H9 (cell line): ENCODE data around the gene AK5. TPM values are rescaled to one million over a fixed set of nuclear protein-coding genes. Genes with fewer than 3 reads are reported as not detected.

ENCODE experiments used
- DNase-seq: peaks from one replicate; pipeline ENCODE4 v3.0.0-alpha.2; 2017
- H2AFZ ChIP-seq: one replicate; pipeline ENCODE4 v1.6.1; 2013; ENCODE audit warnings: mild to moderate bottlenecking, low read length, control low read depth, moderate library complexity
- H2AK5ac ChIP-seq: 2 replicates; pipeline ENCODE4 v1.6.1; 2013; ENCODE audit warnings: low read length, control low read depth, mixed read lengths; ENCODE audit not compliant: insufficient read length
- H2BK120ac ChIP-seq: one replicate; pipeline ENCODE4 v1.6.1; 2013; ENCODE audit warnings: low read depth, mild to moderate bottlenecking, low read length, control low read depth, inconsistent platforms; ENCODE audit not compliant: poor library complexity, severe bottlenecking
- H2BK12ac ChIP-seq: 2 replicates; pipeline ENCODE4 v1.6.1; 2013; ENCODE audit warnings: low read length, control low read depth, mixed read lengths, low read depth; ENCODE audit not compliant: insufficient read length
- H2BK15ac ChIP-seq: 2 replicates; pipeline ENCODE4 v1.6.1; 2013; ENCODE audit warnings: low read depth, low read length, control low read depth
- H2BK20ac ChIP-seq: one replicate; pipeline ENCODE4 v1.6.1; 2013; ENCODE audit warnings: low read depth, mild to moderate bottlenecking, low read length, control low read depth, inconsistent platforms; ENCODE audit not compliant: poor library complexity, severe bottlenecking
- H2BK5ac ChIP-seq: 2 replicates; pipeline ENCODE4 v1.6.1; 2013; ENCODE audit warnings: low read length, control low read depth, mixed read lengths; ENCODE audit not compliant: insufficient read length
- H3K14ac ChIP-seq: 2 replicates; pipeline ENCODE4 v1.6.1; 2013; ENCODE audit warnings: low read length, control low read depth; ENCODE audit not compliant: insufficient read depth
- H3K18ac ChIP-seq: 2 replicates; pipeline ENCODE4 v1.6.1; 2013; ENCODE audit warnings: low read depth, mild to moderate bottlenecking, mixed read lengths, low read length, control low read depth; ENCODE audit not compliant: insufficient read length
- H3K23ac ChIP-seq: 2 replicates; pipeline ENCODE4 v1.6.1; 2013; ENCODE audit warnings: low read length, control low read depth, mixed read lengths, low read depth; ENCODE audit not compliant: insufficient read length
- H3K23me2 ChIP-seq: 2 replicates; pipeline ENCODE4 v1.6.1; 2013; ENCODE audit warnings: low read depth, mild to moderate bottlenecking, mixed read lengths, low read length, control low read depth; ENCODE audit not compliant: insufficient read length, poor library complexity, severe bottlenecking
- H3K27ac ChIP-seq: 2 replicates; pipeline ENCODE4 v1.5.1; 2013; ENCODE audit warnings: low read length, control low read depth, mixed read lengths, low read depth; ENCODE audit not compliant: insufficient read length
- H3K27me3 ChIP-seq: 2 replicates; pipeline ENCODE4 v1.6.1; 2013; ENCODE audit warnings: low read length, control low read depth, inconsistent platforms; ENCODE audit not compliant: insufficient read depth
- H3K4ac ChIP-seq: 2 replicates; pipeline ENCODE4 v1.6.1; 2013; ENCODE audit warnings: low read depth, mild to moderate bottlenecking, control low read depth, inconsistent platforms, low read length, moderate library complexity
- H3K4me1 ChIP-seq: 2 replicates; pipeline ENCODE4 v1.6.1; 2013; ENCODE audit warnings: low read length, control low read depth, inconsistent platforms; ENCODE audit not compliant: insufficient read depth
- H3K4me2 ChIP-seq: 2 replicates; pipeline ENCODE4 v1.6.1; 2013; ENCODE audit warnings: low read length, control low read depth, mixed read lengths; ENCODE audit not compliant: insufficient read length, insufficient read depth
- H3K56ac ChIP-seq: 2 replicates; pipeline ENCODE4 v1.6.1; 2013; ENCODE audit warnings: low read depth, mild to moderate bottlenecking, mixed read lengths, low read length, control low read depth; ENCODE audit not compliant: insufficient read length
- H3K79me1 ChIP-seq: 2 replicates; pipeline ENCODE4 v1.6.1; 2013; ENCODE audit warnings: low read depth, mild to moderate bottlenecking, moderate library complexity, low read length, control low read depth, inconsistent platforms; ENCODE audit not compliant: insufficient read depth, poor library complexity, severe bottlenecking
- H3K79me2 ChIP-seq: 2 replicates; pipeline ENCODE4 v1.6.1; 2013; ENCODE audit warnings: low read length, control low read depth, inconsistent platforms; ENCODE audit not compliant: insufficient read depth
- H3K9ac ChIP-seq: 2 replicates; pipeline ENCODE4 v1.6.1; 2013; ENCODE audit warnings: low read length, control low read depth, mixed read lengths; ENCODE audit not compliant: insufficient read length; ENCODE audit errors: extremely low read depth
- H3K9me3 ChIP-seq: one replicate; pipeline ENCODE4 v1.6.1; 2013; ENCODE audit warnings: low read depth, low read length, inconsistent platforms; ENCODE audit not compliant: control insufficient read depth
- H3T11ph ChIP-seq: one replicate; pipeline ENCODE4 v1.6.1; 2013; ENCODE audit warnings: mild to moderate bottlenecking, low read length, control low read depth, inconsistent platforms
- H4K20me1 ChIP-seq: one replicate; pipeline ENCODE4 v1.6.1; 2013; ENCODE audit not compliant: control insufficient read depth, insufficient read length, insufficient read depth
- H4K5ac ChIP-seq: 2 replicates; pipeline ENCODE4 v1.6.1; 2013; ENCODE audit warnings: low read depth, mild to moderate bottlenecking, mixed read lengths, low read length, control low read depth; ENCODE audit not compliant: insufficient read length
- H4K8ac ChIP-seq: replicated peaks from 2 replicates; pipeline ENCODE4 v1.6.1; 2013; ENCODE audit warnings: low read length, control low read depth, mixed read lengths, low read depth; ENCODE audit not compliant: insufficient read length
- H4K91ac ChIP-seq: 2 replicates; pipeline ENCODE4 v1.6.1; 2013; ENCODE audit warnings: low read depth, mild to moderate bottlenecking, moderate library complexity, mixed read lengths, low read length, control low read depth; ENCODE audit not compliant: insufficient read length
- H3K27ac Mint-ChIP-seq, 3 experiments: 2 replicates in 2 of 3; 3 replicates in 1 of 3; pipeline ENCODE4 v1.8.0; 2020 to 2021; ENCODE audit warnings: mixed read lengths in 3 of 3, mild to moderate bottlenecking in 1 of 3, moderate library complexity in 1 of 3
- H3K27me3 Mint-ChIP-seq: 2 replicates; pipeline ENCODE4 v1.8.0; 2021; ENCODE audit warnings: low read depth, mild to moderate bottlenecking, moderate library complexity, mixed read lengths
- H3K36me3 Mint-ChIP-seq, 3 experiments: 2 replicates in 2 of 3; 3 replicates in 1 of 3; pipeline ENCODE4 v1.8.0; 2020 to 2021; ENCODE audit warnings: low read depth in 3 of 3, mixed read lengths in 3 of 3; ENCODE audit not compliant: insufficient read depth in 1 of 3
- H3K4me1 Mint-ChIP-seq, 2 experiments: 2 replicates each; pipeline ENCODE4 v1.8.0; 2020; ENCODE audit warnings: mixed read lengths in 2 of 2
- H3K4me3 Mint-ChIP-seq, 2 experiments: 2 replicates in 1 of 2; 3 replicates in 1 of 2; pipeline ENCODE4 v1.8.0; 2020 to 2021; ENCODE audit warnings: mild to moderate bottlenecking in 2 of 2, mixed read lengths in 2 of 2, moderate library complexity in 1 of 2
- H3K9me3 Mint-ChIP-seq, 2 experiments: 2 replicates in 1 of 2; 3 replicates in 1 of 2; pipeline ENCODE4 v1.8.0; 2020; ENCODE audit warnings: mild to moderate bottlenecking in 2 of 2, mixed read lengths in 2 of 2, moderate library complexity in 1 of 2
- CTCF ChIP-seq: fragments of 200-600 bp; sonication (generic); conservative IDR thresholded peaks from 3 replicates; pipeline ENCODE4 v1.8.0; 2021; ENCODE audit warnings: antibody characterized with exemption, mild to moderate bottlenecking
- WGBS: extraction: QIAGEN DNeasy Blood & Tissue Kit; methylation state at CpG from one replicate; pipeline ENCODE4 v1.1.7; 2013; ENCODE audit warnings: missing lambda C conversion rate, low lambda C conversion rate, mixed read lengths; ENCODE audit not compliant: insufficient read length; ENCODE audit errors: extremely low coverage; 5-methylcytosine and 5-hydroxymethylcytosine counted together
- total RNA-seq: library from RNA; stranded (reverse); gene quantifications from 2 replicates; pipeline ENCODE4 v1.2.1, GENCODE V29; 2021

Gene AK5
- total RNA-seq, 1 experiment from 2014 or later: 2.5 TPM

GRCh38 chr1:77234096-77234495 lies 47.7 kb upstream of the AK5 start:
- H3K4me2 ChIP-seq: no peak overlapping the region
- WGBS: no CpG with 5 or more reads among the region's 1 CpG
- no peaks in the 10 kb centered on the region for H3K9me3 ChIP-seq
- no peak overlapping the region for H4K8ac ChIP-seq
- H3K4me3 Mint-ChIP-seq: no peak overlapping the region
- no peak overlapping the region for H3K18ac ChIP-seq
- no peak overlapping the region for H3K4ac ChIP-seq
- H3K14ac ChIP-seq: no peak overlapping the region
- H3K36me3 Mint-ChIP-seq: no peaks in the 10 kb centered on the region; a peak in 2 of 7 replicates
- no peaks in the 10 kb centered on the region for H3K79me1 ChIP-seq
- DNase-seq: no peak
- H2AFZ ChIP-seq: no peak overlapping the region
- no peak overlapping the region for H2BK15ac ChIP-seq
- H2BK12ac ChIP-seq: no peak overlapping the region
- no peaks in the 10 kb centered on the region for H3K27me3 ChIP-seq
- no peaks in the 10 kb centered on the region for H3K4me1 Mint-ChIP-seq
- no peak overlapping the region for H3T11ph ChIP-seq
- no peak overlapping the region for H3K9ac ChIP-seq
- peaks cover 0 to 7% of the 10 kb centered on the region in 2 experiments; a peak in 4 of 5 replicates for H3K9me3 Mint-ChIP-seq
- no peak overlapping the region for H2BK20ac ChIP-seq
- no peak overlapping the region for H3K27ac Mint-ChIP-seq
- no peak overlapping the region for H4K5ac ChIP-seq
- no peak overlapping the region for H3K27ac ChIP-seq
- H4K20me1 ChIP-seq: no peaks in the 10 kb centered on the region
- H3K23ac ChIP-seq: no peak overlapping the region
- no peaks in the 10 kb centered on the region for H3K79me2 ChIP-seq
- H3K27me3 Mint-ChIP-seq: no peaks in the 10 kb centered on the region
- no peak overlapping the region for H3K56ac ChIP-seq
- no peak for TF ChIP-seq CTCF
- H3K23me2 ChIP-seq: no peaks in the 10 kb centered on the region
- H3K4me1 ChIP-seq: no peaks in the 10 kb centered on the region
- H4K91ac ChIP-seq: no peak overlapping the region
- no peak overlapping the region for H2BK120ac ChIP-seq
- H2AK5ac ChIP-seq: no peak overlapping the region
- no peak overlapping the region for H2BK5ac ChIP-seq
